Measurements from ENCODE around the gene GPR160. TPM values are rescaled to one million over a fixed set of nuclear protein-coding genes. Genes with fewer than 3 reads are reported as not detected.

GPR160 gene
- total and polyA plus RNA-seq, 2 donors from 2014 or later: 23.7 to 24.9 TPM

- no peaks in the 10 kb centered on the region for H3K9me3 ChIP-seq (ENCODE audit: control insufficient read depth in 2 of 3, insufficient read depth in 1 of 3, low read length in 3 of 3)
- intact Hi-C loops (cut with DNase I): no loop called here
- no peak for FAIRE-seq
- H3K9ac ChIP-seq (ENCODE audit: low read length in 3 of 3): no peak overlapping the region
- peak overlapping the region in 1 of 2 donors; percentile 32 for H3K27ac ChIP-seq (ENCODE audit: low read depth in 2 of 2, low read length in 2 of 2)
- H3K4me3 ChIP-seq (ENCODE audit: low read length in 3 of 3): no peak overlapping the region
- no peaks in the 10 kb centered on the region for H3K36me3 ChIP-seq (ENCODE audit: control insufficient read depth in 2 of 3, insufficient read depth in 3 of 3, low read length in 3 of 3)
- H3K27me3 ChIP-seq (ENCODE audit: control insufficient read depth, insufficient read depth, low read length): no peaks in the 10 kb centered on the region
- DNase-seq: peak in 1 of 5 donors; percentile 4
- H3K4me1 ChIP-seq (ENCODE audit: control insufficient read depth in 2 of 3, insufficient read depth in 2 of 3, low read depth in 1 of 3, low read length in 3 of 3): no peaks in the 10 kb centered on the region
- TF ChIP-seq, protein P1, sequence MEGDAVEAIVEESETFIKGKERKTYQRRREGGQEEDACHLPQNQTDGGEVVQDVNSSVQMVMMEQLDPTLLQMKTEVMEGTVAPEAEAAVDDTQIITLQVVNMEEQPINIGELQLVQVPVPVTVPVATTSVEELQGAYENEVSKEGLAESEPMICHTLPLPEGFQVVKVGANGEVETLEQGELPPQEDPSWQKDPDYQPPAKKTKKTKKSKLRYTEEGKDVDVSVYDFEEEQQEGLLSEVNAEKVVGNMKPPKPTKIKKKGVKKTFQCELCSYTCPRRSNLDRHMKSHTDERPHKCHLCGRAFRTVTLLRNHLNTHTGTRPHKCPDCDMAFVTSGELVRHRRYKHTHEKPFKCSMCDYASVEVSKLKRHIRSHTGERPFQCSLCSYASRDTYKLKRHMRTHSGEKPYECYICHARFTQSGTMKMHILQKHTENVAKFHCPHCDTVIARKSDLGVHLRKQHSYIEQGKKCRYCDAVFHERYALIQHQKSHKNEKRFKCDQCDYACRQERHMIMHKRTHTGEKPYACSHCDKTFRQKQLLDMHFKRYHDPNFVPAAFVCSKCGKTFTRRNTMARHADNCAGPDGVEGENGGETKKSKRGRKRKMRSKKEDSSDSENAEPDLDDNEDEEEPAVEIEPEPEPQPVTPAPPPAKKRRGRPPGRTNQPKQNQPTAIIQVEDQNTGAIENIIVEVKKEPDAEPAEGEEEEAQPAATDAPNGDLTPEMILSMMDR (IDR thresholded peaks at IDR 0.05; ENCODE audit: borderline replicate concordance, extremely low read depth, insufficient read depth): no peak
Measured at GRCh38 chr3:170003881-170004356, 33.9 kb upstream of the GPR160 start.

DNA sequence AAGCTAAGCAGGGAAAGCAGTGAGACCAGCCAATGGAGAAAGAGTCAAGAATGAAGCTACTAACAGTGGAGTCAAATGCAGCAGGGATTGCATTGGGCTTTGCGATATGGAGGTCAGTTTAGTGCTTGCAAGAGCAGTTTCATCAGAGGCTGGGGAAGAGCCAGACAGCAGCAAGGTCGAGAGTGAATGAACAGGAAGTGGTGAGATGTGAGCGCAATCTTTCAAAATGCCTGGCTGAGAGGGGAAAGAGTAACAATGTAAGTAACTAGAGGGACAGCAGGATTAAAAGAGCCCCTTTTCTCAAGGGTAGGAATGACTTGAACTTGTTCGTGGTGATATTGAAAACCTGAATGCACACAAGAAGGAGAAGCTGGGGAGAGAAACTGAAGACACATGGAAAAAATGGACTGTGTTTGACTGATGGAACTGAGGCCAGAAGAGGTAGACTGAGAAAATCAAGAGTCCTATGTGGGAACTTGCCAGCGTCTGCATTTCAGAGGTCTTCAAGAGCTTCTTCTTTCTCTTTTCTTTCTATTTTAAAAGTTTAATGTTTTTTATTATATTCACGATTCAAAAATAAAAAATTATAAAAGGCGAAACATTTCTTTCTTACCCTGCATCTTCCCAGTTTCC, 30.6 kb upstream of the GPR160 start:
- H3K9ac ChIP-seq (ENCODE audit: low read length in 3 of 3): no peak overlapping the region
- H3K27ac ChIP-seq (ENCODE audit: low read depth in 2 of 2, low read length in 2 of 2): no peak overlapping the region
- TF ChIP-seq, protein P1 (IDR thresholded peaks at IDR 0.05; ENCODE audit: borderline replicate concordance, extremely low read depth, insufficient read depth): no peak
- DNase-seq (no peak), FAIRE-seq (no peak)
- H3K4me1 ChIP-seq (ENCODE audit: control insufficient read depth in 2 of 3, insufficient read depth in 2 of 3, low read depth in 1 of 3, low read length in 3 of 3): no peaks in the 10 kb centered on the region
- intact Hi-C loops (cut with DNase I): no loop called here
- H3K27me3 ChIP-seq (ENCODE audit: control insufficient read depth, insufficient read depth, low read length): no peaks in the 10 kb centered on the region
- H3K36me3 ChIP-seq (ENCODE audit: control insufficient read depth in 2 of 3, insufficient read depth in 3 of 3, low read length in 3 of 3): no peaks in the 10 kb centered on the region
- H3K9me3 ChIP-seq (ENCODE audit: control insufficient read depth in 2 of 3, insufficient read depth in 1 of 3, low read length in 3 of 3): no peaks in the 10 kb centered on the region
- H3K4me3 ChIP-seq (ENCODE audit: low read length in 3 of 3): no peak overlapping the region

GRCh38 chr3:170010498-170010897, 27.3 kb upstream of the GPR160 start:
- no peak for FAIRE-seq
- no peak overlapping the region for H3K9ac ChIP-seq (ENCODE audit: low read length in 3 of 3)

More at GRCh38 chr3:170010498-170010897, 27.3 kb upstream of the GPR160 start:
- intact Hi-C loops (cut with DNase I): no loop called here
- Histone ChIP-seq H3K4me3 (ENCODE audit: low read length in 3 of 3) (no peak overlapping the region), H3K27me3 (ENCODE audit: control insufficient read depth, insufficient read depth, low read length) (no peaks in the 10 kb centered on the region), H3K36me3 (ENCODE audit: control insufficient read depth in 2 of 3, insufficient read depth in 3 of 3, low read length in 3 of 3) (no peaks in the 10 kb centered on the region), H3K9me3 (ENCODE audit: control insufficient read depth in 2 of 3, insufficient read depth in 1 of 3, low read length in 3 of 3) (no peaks in the 10 kb centered on the region), H3K27ac (ENCODE audit: low read depth in 2 of 2, low read length in 2 of 2) (no peak overlapping the region), H3K4me1 (ENCODE audit: control insufficient read depth in 2 of 3, insufficient read depth in 2 of 3, low read depth in 1 of 3, low read length in 3 of 3) (no peaks in the 10 kb centered on the region)
- TF ChIP-seq, protein P1 (IDR thresholded peaks at IDR 0.05; ENCODE audit: borderline replicate concordance, extremely low read depth, insufficient read depth): no peak
- no peak for DNase-seq

Data from kidney (tissue), 14 donors.